Measurements from ENCODE around the gene SMPD3.

The SMPD3 gene

GRCh38 chr16:68470461-68471150 lies 22.3 kb upstream of the SMPD3 start:
- no peak for DNase-seq

GRCh38 chr16:68469796-68470460 lies 21.6 kb upstream of the SMPD3 start:
- no peak for DNase-seq

GRCh38 chr16:68468842-68469241 lies 20.5 kb upstream of the SMPD3 start:
- DNase-seq = no peak

- no peak for DNase-seq
These were observed 17.9 kb upstream of the SMPD3 start for GRCh38 chr16:68466174-68466573.

GRCh38 chr16:68463904-68464303 lies 15.6 kb upstream of the SMPD3 start:
- DNase-seq = no peak

GRCh38 chr16:68460067-68460466 lies 11.8 kb upstream of the SMPD3 start:
- no peak for DNase-seq

GRCh38 chr16:68459457-68459856 lies 11.1 kb upstream of the SMPD3 start:
- DNase-seq = no peak

- DNase-seq = no peak
These were observed 10.2 kb upstream of the SMPD3 start for GRCh38 chr16:68458551-68458950.

GRCh38 chr16:68458101-68458500 lies 9.8 kb upstream of the SMPD3 start:
- DNase-seq = no peak

- DNase-seq = no peak
These were observed 7.3 kb upstream of the SMPD3 start for GRCh38 chr16:68455631-68456030.

- no peak for DNase-seq
These were observed 6.7 kb upstream of the SMPD3 start for GRCh38 chr16:68454920-68455435.

- no peak for DNase-seq
These were observed 5.5 kb upstream of the SMPD3 start for GRCh38 chr16:68453816-68454215.

GRCh38 chr16:68452176-68452575 lies 3.9 kb upstream of the SMPD3 start:
- DNase-seq = no peak

- DNase-seq = no peak
These were observed 3.4 kb upstream of the SMPD3 start for GRCh38 chr16:68451676-68452075.

GRCh38 chr16:68450741-68451255 lies 2.5 kb upstream of the SMPD3 start:
- no peak for DNase-seq

GRCh38 chr16:68447653-68448359 lies 502 bp downstream of the SMPD3 start:
- DNase-seq = no peak

- DNase-seq = no peak
These were observed 1.3 kb downstream of the SMPD3 start for GRCh38 chr16:68446681-68447652.

GRCh38 chr16:68445458-68445857 lies 2.9 kb downstream of the SMPD3 start:
- no peak for DNase-seq

GRCh38 chr16:68444056-68444657 lies 4.2 kb downstream of the SMPD3 start:
- no peak for DNase-seq

GRCh38 chr16:68436581-68436980 lies 11.7 kb downstream of the SMPD3 start:
- DNase-seq = no peak

GRCh38 chr16:68434624-68435210 lies 13.6 kb downstream of the SMPD3 start:
- DNase-seq = no peak

GRCh38 chr16:68433316-68433715 lies 15.0 kb downstream of the SMPD3 start:
- no peak for DNase-seq
